ENCODE results near the gene GDF3.

DNA sequence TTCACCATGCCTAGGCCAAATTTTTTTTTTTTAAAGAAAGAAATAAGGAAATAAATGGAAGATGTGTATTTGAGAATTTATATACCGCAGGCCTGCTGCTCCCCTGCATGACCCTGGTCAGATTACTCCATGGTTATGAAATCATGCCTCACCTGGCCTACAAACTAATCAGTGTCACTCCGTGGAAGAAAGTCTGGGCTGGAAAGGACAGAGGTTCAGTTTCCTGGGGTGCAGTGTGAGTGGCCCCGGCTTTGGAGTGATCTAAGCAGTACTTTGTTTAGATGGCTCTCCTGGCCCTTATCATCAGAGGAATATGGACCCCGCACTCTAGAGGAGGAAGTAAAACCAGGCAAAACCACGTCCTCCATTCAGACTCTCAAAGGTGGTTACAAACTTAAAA is 39.5 kb downstream of the GDF3 start:
- TF ChIP-seq, protein P1, sequence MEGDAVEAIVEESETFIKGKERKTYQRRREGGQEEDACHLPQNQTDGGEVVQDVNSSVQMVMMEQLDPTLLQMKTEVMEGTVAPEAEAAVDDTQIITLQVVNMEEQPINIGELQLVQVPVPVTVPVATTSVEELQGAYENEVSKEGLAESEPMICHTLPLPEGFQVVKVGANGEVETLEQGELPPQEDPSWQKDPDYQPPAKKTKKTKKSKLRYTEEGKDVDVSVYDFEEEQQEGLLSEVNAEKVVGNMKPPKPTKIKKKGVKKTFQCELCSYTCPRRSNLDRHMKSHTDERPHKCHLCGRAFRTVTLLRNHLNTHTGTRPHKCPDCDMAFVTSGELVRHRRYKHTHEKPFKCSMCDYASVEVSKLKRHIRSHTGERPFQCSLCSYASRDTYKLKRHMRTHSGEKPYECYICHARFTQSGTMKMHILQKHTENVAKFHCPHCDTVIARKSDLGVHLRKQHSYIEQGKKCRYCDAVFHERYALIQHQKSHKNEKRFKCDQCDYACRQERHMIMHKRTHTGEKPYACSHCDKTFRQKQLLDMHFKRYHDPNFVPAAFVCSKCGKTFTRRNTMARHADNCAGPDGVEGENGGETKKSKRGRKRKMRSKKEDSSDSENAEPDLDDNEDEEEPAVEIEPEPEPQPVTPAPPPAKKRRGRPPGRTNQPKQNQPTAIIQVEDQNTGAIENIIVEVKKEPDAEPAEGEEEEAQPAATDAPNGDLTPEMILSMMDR (IDR thresholded peaks at IDR 0.05; ENCODE audit: insufficient read depth, low read length, poor library complexity, severe bottlenecking) = no peak
- no peak for TF ChIP-seq EZH2phosphoT487 (conservative IDR thresholded peaks at IDR 0.05; ENCODE audit: low read length)
